Stimulated activated CD8-positive, alpha-beta memory T cell treated with anti-CD3 and anti-CD28 coated beads, Interleukin-12 subunit alpha, Interleukin-12 subunit beta, amount 100 ng/mL, for 1 hour (primary cell): ENCODE results near the gene SCFD2.

Experiments
- DNase-seq: peaks from one replicate; pipeline ENCODE4 v3.0.0-alpha.2; 2020; ENCODE audit warnings: low read depth

Gene SCFD2

DNA sequence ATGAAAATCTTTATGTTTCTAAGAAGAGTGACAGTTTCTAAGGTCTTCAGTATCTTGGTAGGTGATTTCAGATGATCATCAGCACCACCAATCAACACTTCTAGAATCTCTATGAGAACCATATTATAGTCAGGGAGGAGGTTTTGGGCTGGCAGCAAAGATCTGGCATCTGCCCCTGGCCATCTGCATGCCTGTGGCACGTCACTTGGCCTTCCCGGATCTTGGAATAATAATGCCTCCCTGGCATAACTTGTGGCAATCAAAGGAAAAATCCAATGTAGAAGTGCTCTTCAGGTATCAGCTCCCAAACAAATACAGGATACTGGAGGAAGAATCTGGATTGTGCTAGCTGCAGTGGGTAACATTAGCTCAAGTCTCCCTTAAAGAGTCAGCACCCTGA lies 446.4 kb downstream of the SCFD2 start:
- no peak for DNase-seq

DNA sequence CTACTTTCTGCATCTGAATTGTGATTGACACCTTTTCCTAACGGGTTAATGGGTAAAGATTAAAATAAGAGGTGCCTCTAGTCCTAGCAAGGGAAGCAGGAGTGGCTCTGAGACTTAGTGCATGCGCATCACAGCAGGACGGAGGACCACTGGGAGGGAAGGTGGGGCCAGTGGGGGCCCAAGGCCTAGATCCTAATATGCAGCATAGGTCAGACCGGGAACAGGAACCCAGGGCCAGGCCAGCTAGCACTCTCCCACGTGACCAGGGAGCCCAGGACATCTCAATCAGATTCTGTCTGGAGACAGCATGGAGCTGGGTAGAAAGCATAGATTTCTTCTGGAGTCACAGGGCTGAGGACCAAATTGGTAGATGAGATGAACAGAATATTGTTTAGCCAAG lies 448.0 kb downstream of the SCFD2 start:
- DNase-seq = no peak

DNA sequence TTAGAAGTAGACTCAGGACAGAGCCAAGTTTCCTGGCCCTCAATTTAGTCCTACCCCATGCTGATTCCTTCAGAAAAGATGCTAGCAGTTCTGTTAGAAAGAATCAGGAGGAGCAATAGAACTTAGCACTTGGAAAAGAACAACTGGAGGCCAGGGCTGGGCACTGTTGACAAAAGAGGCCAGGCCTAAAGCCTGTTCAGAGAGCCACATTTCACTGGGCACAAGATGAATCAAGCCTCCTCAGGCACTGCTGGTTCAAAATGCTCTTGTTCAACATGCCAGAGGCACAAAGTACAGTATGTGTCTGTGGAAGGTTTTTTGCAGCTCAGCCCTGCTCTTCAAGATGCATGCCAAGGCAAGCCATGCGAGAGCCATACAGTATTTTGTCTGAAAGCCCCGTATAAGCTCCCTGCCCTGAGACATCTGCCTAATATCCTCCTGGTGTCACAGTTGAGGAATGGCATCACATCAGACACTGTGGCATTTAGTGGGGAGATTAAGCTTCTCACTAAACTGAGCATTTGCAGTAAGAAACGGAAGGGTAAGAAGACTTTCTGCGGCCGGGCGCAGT lies 450.0 kb downstream of the SCFD2 start:
- DNase-seq = no peak

DNA sequence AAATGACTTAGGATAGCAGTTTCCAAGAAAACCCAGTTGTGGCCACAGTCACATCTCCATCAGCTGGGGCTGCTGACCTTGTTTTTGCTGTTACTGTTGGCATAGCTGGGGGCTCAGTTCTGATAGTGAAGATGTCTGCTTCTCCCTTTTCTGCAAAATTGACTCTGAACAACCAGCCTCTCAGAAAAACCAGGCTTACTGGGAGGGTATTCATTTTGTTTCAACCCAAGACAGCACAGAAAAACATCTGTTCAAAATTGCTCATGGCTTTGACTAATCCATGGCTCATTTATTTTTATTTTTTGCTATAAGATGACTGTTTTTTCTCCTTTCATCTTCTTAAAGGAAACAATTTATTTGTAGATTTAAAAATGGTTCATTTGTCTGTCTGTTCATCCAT lies 450.7 kb downstream of the SCFD2 start:
- DNase-seq = no peak

DNA sequence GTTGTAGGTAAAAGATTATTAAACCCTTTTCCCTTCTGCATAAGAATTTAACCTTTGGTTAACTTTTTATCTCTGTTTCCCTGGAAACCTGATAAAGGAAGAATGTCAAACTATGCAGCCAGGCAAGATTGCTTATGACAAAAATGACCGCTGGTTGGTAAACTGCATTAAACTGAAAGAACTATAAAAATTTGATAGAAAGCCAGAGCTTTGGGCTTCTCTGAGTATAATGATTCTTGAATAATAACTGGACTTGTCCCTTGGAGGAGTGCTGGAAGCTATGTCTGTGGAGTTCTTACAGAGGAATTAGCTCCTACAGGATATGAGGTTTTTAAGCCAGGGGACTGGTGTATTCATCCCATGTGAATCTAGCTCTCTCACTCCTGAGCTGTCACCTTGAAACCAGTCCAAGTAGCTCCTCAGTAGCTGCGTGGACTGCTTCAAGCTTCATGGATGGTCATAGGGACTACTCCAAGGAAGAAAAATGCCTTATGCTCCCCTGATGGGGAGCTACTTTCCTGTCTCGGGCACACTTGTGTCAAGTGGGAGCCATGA lies 451.7 kb downstream of the SCFD2 start:
- DNase-seq = no peak

DNA sequence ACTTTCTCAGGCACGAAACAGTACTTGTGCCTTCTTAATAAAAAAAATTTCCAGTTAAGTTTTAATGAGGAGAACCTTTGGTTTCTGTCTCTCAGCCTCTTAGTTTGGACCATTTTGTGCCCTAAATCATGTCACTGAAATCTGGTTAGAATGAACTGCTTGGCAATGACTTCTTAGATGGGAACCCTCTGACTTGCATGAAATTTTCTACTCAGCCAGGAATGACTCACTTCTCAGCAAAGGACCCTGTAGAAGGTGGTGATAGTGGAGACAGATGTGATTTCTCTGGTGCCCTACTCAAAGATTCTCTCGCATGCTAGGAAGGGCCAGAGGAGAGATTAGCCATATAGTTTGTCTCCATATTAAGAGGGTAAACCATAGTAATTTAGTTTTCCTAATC lies 453.3 kb downstream of the SCFD2 start:
- no peak for DNase-seq

DNA sequence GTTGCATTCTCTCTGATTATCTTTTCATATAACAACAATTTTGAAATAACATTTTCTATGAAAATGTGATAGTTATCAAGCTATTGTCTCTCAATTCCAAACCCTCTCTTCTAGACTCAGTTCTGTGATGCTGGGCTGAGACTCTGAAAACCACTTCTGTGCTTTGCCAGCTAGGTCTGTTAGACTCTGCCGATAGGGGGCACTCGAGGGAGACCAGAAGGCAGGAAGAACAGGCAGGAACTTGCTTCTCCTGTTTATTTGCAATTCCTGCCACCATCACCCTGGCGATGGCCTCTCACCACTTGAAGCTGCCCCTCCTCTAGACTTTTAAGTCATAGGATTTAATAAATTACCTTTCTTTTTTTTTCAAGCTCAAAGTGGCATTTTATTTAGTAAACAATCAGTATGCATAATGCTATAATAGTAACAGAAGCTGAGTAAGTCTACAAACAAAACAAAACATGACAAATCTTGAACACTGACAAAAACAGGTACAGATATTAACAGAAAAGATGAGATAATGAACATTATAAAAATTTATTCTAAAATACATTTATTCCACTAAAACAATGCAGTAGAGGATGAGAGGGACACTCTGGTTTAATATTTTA lies 454.1 kb downstream of the SCFD2 start:
- DNase-seq = peak; percentile 49

DNA sequence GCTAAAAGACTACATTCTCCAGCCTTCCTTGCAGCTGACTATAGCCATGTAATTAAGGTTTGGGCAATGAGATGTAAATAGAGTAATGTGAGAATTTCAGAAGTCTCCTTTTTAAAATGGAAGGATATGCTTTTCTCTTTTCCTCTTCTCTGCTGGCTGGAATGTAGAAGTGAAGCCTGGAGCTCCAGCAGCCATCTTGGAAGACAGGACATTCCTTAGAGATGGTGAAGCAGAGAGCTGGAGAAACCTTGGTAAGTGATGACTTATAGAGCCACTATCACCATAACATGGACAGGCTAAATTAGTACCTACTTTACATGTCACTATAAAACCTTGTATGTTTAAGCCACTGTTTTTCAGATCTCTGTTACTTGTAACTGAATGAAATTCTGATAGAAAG lies 455.7 kb downstream of the SCFD2 start:
- no peak for DNase-seq

DNA sequence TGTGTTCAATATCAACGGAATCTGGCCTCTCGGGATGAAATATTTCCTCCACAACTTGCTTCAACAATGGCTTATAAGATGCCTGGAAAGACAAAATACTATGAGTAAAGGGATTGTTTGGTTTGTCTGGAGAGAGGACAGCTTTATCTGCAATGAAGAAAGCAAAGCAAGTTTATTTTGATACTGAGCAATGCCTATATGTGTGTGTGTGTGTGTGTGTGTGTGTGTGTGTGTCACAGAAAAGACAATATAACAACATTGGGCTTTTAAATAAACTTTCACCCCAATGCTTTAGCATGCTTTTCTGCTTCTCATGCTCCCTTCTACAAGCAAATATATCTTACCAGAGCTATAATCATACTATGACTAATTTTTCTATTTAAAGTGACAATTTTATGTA lies 458.4 kb downstream of the SCFD2 start:
- DNase-seq = no peak

DNA sequence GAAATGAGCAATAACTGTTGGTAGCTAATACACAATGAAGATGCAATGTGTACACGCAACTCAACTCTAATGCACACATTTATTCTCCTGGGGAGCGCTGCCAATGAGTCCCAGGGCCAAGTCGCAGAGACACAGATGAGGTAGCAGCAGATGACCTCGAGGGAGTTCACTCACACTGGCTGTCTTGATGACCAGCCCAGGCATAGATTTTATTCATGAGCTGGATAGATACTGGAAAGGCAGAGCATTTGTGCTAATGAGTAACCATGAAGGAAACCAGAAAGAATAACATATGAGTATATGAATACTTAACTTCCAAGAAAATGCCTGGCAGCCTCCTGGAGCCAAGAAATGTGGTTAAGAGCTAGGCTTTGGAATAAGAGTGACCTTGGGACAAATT lies 461.4 kb downstream of the SCFD2 start:
- no peak for DNase-seq

DNA sequence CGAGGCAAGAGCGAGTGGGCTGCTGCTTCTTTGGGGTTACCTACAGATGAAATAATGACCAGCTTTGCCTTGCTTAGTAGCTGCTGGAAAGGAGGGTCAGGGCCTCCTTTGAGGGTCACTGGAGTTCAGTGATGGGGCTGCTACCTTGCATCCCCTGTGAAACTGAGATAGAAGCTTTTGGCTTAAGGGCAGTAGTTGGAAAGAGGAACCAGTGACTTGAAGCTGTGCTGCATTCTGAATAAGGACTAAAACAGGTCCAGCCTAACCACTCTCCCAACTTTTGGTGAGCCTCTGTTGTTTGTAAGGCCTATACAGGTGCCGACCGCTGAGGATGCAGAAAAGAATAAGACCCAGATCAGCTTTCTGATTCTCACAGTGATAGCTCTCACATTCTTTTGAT lies 462.6 kb downstream of the SCFD2 start:
- DNase-seq = no peak

DNA sequence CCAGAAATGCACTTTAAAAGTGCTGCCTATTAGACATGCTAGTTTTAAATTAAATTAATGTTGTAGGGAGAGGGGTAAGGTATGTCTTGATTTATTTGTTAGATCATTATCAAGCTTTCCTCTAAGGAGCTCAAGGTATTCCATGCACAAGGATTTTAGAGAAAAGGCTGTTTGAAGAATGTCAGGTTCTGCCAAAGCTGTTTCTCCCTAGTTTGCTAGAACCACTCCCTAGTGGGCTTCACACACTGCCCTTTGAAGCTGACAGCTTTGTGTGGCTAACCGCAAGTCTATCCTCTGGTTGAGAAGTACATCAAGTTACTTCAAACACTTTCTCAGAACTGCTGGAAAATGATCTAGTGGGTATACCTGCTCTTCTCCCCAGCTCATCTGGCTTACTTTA lies 471.4 kb downstream of the SCFD2 start:
- DNase-seq = no peak

DNA sequence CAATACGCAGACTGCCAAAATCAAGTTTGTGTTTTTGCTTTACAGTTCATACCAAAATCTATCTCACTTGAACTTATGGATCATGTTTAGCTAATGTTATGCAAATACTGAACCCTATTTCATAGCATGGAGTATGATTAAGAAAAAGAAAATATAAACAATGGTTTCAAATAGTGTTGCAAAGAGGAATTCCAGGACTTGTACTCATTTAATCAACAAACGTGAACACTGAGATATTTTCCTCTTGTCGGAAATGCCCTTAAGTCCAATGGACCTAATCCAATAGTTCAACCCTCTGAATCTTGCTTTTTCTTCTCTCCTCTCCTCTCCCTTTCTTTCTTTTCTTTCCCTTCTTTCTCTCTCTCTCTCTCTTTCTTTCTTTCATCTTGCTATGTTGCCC lies 473.0 kb downstream of the SCFD2 start:
- DNase-seq = no peak

DNA sequence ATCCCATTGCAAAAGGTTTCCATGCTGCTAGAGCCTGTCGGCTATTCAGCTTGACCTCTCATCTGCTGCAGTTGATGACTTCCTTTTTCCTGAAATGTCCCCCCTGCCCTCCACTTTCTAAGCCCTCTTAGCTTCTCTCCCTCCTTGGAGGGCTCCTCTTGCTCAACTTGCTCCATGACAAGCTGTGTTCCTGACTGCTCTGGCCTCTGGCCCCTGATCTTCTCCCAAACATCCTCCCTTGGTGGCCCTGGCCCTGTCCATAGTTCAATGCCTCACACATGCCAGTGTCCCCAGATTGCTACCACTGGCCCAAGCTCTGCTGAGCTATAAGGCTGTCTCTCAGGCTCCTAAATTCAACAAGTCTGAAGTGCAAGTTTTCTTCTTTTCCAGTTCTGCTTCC lies 474.1 kb downstream of the SCFD2 start:
- DNase-seq = no peak

DNA sequence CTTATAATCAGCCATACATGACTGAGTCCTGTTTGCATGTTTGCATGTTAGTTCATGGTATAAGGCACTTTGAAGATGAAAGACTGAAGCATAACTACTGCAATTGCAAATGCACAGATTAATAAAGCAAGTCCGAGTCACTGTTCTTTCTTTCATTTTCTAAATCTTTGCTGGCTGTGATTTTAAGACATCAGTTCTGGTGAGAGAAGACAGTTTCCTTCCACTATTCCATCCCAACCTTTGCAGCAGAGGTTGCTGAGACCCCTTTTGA lies 475.4 kb downstream of the SCFD2 start:
- no peak for DNase-seq

DNA sequence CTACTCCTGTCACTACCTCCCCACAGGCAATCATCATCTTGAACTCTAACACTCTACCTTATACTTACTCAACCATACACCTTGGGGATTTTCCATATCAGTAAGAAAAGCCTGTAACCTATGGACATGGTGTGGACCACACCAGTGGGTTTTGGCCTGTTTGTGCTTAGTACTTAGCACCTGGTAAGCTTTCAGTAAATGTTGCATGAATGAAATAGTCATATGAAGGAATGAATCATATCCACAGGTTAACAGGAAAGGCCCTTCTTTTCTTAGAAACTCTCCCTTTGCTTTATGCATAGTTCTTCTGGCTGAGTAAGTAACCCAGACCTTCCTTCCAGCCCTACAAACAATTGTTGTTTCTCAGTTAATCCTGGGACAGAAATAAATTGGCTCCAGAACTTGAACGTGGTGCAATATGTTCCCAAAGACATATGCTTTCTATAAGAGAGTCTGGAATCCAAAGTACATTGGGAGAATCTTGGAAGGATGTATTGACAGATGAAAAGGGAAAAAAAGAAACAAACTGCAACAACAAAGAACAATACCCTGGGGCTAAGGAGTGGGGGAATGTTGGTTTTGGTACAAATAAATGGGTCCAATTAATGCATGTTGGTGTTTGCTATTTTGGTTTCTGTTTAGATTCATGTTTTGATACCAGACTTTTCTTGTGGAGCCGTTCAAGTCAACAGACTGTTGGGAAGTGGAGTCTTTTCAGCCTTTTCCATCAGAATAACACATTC lies 475.9 kb downstream of the SCFD2 start:
- no peak for DNase-seq

DNA sequence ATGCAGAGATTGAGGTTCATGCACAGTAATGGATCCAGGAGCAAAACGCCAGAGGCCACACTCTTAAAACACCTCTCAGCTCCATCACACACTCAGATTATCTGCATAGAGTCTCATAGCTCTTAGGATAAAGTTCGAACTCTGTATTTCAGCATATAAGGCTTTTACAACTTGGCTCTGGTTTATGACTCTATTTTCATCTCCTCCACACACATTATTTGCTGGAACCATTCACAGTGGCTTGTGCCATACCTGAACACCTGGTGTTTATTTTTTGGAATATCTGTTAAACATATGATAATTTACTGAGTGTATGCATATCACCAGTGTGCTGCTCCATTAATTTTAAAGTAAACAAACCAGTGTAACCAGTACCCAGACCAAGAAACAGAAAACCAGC lies 476.5 kb downstream of the SCFD2 start:
- DNase-seq = no peak

DNA sequence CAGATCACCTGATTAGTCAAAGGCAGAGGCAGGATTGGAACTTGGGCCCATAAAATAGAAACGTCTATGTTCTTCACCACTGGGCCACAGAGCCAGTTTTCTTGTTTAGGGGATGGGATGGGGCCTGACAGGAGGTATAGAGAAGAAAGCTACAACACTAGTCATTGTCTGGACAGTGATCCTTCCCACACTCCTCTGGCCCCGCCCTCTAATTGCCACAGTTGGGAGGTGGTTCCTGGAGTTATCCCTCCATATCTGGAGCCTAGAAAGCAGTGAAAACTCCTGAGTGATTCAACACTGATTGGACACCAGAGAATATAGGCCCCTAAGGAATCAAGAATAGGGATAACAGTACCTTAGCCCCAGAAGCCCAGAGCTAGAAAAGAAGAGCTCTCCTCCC lies 480.9 kb downstream of the SCFD2 start:
- no peak for DNase-seq

DNA sequence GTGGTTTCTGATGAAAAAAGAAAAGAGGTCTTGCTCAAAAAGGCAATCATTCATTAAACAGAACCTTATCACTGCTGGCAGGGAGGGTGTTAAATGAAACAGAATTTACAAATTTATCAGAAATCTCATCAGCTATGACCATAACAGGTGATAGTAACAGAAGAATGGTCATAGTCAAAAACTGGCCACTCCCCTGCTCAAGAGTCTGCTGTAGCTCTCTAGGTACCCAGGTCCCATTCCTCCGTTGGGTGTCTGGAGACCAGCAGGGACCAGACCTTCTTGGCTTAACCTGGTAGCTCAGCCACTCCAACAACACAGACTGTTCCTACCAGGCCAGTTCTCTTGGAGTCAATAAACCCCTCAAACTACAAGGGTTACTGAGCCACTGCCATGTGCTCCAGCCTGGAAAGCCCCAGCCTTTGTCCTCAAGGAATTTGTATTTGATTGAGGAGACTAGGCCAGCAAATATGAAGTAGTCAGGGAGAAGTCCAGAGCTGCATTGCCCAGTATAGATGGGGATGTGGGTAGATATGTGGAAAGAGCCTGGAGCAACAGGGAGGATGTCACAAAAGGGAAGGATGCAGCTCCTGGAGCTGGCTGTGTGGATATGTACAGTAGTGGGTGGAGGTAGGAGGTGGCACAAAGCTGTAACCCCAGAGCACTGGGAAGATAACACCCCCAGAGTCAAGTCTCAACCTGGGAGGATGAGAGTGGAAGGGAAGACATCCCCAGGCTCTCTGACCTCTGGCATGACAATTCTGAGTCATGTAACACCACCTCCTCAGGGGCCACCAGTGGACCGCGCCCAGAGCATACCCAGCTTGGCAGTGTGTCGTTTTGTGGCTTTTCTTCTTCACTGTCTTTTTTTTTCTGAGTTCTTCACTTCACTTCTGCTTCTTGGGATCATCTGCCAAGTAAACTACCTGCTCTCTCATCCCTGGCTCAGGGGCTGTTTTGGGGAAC lies 481.9 kb downstream of the SCFD2 start:
- DNase-seq = no peak

DNA sequence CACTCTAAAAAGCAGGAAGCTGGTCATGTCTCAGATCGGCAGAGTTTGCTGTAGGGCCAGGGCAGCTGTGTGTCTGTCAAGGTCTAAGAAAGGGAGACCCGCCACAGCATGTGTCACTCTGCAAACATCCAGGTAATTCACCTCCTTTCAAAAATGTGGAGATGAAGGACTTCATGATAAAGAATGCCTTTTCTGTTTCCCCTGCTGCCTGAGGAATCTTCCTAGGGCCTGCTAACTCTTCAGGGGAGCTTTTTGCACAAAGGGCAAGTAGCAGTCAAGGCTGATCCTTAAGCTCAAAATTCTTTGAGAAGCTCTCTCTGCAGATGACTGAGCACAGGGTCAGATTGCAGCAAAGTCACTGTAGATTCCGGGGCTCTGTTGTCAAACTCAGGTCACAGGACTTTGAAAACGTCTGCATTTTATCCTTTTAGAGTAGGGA lies 482.7 kb downstream of the SCFD2 start:
- no peak for DNase-seq

DNA sequence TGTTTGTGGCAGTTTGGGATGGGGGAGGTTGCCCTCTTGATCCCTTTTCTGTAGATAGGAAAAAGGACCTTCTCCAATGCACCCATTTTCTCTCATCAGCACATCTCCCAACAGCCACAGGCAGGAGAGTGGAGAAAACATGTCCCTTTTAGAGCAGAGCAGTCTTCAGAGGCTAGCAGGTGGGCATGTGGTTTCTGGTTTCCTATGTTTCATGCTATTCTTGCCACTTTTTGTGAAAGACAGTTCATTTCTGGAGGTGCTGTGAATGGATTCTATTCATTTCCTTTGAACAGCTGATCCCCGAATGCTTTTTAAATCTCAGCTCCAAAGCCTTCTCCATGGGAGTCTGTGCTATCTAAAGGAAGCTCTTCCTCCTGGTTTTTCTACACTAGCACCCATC lies 484.9 kb downstream of the SCFD2 start:
- DNase-seq = no peak

DNA sequence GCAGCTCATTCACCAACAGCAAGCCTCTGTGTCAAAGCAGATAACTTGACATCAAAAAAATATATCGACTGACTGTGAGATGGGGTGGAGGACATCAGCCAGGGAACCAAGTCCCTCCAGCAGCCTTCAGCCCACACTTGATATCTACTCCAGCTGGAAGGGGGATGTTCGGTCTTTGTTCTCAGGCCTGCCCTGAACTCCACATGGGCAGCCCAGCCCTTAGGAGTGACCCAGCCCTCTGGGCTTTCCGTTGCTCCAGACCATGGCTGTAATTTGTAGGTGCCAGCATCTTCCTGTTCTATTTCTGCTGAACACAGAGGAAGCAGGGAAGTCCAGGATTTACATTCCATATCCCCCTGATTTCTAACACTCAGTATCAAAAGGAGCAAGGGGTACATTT lies 486.4 kb downstream of the SCFD2 start:
- no peak for DNase-seq

DNA sequence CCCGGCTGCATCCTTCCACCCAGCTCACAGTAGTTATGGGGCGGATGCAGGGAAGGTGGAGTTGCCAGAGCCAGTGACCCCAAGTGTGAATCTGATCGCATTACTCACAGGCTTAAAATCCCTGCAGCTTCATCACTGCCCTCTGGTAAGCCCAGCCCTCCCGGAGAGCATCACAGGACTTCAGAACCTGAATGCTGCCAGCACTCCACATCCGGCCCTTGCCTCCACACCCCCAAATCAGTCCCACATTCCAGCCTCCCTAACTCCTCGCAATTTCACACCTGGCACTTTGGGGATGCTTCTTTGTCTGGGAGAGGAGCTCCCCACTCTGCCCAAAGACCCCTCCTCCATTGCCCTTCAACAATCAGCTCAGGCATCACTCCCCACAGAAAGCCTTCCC lies 488.2 kb downstream of the SCFD2 start:
- DNase-seq = no peak
